CD4-positive, alpha-beta T cell treated with Interleukin-4 for 1 hour (primary cell): ENCODE data around the gene RMDN3.

Experiments used
- DNase-seq, 2 donors: peaks; one replicate each; pipeline ENCODE4 v3.0.0-alpha.2; 2020 to 2022

RMDN3 gene

DNA sequence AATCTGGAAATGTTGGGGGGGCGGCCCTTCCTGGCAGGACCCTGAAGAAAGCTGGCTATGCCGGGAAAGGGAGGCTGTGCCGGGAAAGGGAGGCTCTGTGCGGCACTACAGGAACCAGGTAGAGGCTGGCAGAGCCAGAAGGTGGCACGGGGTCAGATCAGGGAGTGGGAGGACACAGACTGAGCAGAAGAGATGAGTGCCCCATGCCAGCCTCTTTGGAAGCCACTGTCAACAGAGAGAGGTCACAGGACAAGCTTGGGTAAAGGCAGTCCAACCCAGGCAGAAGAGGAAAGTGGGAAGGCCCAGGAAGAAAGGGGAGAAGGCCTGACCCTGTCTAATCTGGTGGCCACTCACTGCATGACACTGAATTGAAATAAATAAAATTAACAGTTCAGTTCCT lies 16.2 kb upstream of the RMDN3 start:
- DNase-seq = no peak

- DNase-seq = no peak
Observed at GRCh38 chr15:40770147-40770721, 15.2 kb upstream of the RMDN3 start.

DNA sequence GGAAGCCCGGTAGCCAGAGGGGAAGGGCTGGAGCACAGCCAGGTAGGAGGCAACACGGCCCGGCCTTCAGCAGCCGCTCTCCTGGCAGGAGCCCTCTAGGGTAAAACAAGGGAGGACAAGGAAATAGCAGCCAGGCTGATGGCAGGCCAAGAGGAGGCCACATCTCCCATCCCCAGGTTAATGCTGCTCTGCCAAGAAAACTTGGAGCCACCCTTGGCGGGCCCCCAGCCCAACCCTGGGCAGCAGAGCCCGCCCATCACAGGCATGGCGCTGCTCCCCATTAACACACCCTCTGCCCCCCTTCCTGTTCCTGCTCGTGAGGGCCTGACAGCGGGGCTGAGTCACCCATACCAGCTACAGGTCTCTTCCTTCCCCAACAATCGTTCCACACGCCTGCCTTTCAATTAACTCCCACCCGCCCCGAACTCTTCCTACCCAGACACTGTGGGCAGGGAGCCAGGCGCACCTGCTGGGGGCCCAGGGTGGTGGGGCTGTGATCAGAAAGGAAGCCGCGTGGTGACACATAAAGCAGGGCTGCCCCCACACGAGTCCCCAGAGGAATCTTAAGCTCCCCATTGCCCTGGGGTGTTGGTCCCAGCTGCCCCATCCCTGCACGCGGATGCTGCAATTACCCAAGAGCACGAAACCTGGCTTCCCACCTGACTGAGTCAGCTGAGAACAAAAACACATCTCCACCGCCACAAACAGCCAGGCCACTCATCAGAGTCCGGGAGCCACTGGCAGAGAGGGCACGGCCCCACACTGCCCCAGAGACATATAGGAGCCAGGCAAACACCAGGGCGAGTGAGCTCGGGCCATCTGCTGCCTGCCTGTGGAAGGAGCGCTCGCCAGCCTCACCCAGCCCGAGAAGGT lies 14.5 kb upstream of the RMDN3 start, which contains the start of gene C15orf62:
Gene C15orf62, plus strand, starts transcription at position 707 of the 873 bp plus-strand sequence. CDS start 516 bp downstream, outside the sequence.
- peak; percentile 29 to 58 for DNase-seq

GRCh38 chr15:40768521-40769273 lies 13.6 kb upstream of the RMDN3 start:
- no peak for DNase-seq

DNA sequence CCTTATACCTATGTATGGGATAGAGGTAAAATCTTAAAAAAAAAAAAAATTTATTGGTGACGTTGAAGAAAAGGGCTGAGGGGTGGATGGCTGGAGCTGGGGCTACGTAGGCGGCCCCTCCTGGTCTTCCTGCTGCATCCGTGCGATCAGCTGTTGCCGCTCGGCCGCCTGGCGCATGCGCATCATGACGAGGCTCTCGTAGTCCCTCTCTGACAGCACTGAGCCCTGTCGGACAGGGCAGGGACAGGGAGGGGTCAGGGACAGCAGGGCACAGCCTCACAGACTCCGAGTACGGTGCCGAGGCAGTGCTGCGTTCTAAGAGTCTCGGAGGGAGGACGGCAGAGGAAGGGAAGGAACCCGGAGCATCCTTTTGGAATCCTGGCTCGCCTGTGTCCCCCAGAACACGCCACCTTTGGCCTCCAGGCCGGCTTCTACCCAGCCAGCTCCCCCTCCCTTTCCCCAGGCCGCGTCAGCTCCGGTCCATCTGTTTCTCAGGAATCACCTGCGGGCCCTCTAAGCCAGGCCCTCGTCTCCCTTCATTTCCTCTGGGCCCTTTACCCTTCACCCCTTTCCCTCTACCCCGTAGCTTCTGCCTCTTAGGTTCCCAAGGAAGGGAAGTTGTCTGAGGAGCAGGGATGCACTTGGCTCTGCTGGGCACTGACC lies 12.9 kb upstream of the RMDN3 start:
- no peak for DNase-seq

DNA sequence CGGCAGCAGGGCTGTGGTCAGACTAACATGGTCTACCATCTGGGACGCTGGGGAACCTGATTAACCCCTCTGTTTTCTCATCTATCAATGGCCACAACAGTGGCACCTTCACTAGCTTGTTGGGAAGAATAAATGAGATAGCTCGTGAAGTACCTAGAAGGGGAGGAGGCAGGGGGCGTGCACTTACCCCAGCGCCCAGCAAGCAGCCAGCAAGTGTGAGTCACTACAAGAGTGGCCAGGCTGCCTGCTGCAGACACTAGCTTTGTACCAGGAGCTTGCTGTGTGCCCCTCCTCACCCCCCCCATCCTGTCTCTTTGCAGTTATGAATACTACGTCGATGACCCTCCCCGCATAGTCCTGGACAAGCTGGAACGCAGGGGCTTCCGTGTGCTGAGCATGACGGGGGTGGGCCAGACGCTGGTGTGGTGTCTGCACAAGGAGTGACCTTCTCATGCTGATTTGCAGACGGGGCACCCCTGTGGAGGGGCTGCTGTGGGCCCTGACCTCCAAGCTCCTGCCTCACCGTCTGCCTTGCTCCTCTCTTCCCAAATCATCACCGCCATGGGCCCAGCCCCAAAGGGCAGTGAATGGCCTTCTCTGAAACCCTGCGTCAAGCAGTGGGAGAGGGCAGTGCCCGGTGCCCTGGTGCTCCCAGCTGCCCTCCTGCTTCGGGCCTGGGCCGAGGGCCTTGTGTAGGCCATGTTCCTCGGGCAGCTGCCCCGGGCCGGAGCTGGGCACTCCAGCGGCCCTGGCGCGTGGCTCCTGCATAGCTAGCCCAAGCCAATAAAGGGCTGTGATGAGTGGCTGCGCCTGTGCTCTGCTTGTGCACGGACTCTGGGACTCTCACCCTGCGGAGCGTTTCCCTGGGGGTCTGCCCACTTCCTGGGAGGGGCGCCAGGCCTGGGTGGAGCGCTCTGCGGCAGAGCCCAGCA lies 12.1 kb upstream of the RMDN3 start:
- DNase-seq = no peak

DNA sequence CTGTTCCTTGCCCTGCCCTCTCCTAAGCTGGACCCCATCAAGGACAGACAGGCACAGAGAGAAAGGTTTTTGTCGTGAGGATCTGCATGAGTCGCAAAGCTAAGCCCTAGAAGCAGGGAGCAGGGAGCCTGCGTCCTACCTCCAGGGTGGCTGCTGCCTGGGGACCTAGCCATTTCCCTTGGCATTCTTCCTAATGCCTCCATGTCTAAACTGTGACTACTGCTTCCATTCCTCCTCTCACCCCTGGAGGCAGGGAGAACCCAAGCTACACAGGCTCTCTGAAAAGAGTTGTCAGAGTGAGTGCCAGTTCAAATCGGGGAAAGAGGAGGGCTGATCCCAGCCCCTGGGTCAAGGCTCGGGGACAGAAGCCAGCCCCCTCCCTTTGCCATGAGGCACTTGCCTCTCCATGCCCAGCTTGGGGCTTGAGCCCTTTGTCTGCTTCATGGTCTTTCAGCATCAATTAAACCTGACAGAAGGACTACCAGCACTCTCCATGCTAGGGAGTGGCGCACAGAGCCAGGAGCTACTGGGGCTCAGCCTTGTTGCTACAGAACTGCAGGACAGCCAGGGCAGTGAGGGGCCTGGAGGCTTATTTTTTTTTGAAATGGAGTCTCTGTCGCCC lies 11.3 kb upstream of the RMDN3 start:
- no peak for DNase-seq

GRCh38 chr15:40764629-40765103 lies 9.6 kb upstream of the RMDN3 start:
- DNase-seq = no peak

DNA sequence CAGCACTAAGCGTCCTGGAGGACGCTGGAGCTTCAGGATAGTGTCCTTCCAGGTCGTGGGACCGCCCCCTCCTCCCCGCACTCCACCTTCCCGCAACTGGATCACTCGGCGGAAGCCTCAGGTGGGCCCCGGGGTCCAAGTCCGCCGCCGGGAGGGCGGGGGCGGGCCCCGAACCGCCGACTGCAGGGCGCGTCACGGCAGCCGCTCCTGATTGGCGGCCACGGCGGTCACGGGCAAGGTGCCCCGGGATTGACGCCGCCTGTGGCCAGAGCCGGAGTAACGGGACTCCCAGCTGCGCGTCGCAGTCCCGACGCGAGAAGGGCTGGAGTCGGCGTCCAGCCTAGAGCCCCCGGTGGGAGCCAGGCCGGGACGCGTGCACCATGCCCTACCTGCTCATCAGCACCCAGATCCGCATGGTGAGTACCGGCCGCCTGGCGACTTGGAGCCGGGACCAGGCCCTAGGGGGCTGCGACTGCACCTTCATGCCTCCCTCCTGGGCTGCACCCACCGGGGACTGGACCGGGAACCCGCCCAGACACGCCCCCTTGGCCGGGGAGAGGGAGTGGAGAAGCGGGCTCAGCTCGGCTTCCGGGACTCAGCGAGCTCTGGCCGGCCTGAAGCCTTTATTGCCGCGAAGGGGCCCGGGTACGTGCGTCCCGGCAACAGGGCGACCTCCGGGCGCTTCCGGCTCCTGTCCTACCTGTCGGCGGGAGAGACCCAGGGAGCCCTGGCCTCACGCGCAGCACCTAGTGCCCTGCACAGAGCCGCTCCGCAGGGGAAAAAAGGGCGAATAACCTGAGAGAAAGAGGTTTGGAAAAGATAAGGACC lies 9.0 kb upstream of the RMDN3 start, which contains the start of gene GCHFR:
Gene GCHFR, plus strand, starts transcription at position 268 of the 828 bp plus-strand sequence. Its CDS starts 113 bp downstream, at position 381.
- peak; percentile 63 to 72 for DNase-seq

GRCh38 chr15:40762919-40763800 lies 8.1 kb upstream of the RMDN3 start:
- DNase-seq = peak; percentile 26 to 45

GRCh38 chr15:40759961-40760360 lies 4.9 kb upstream of the RMDN3 start:
- no peak for DNase-seq

- DNase-seq = no peak
Observed at GRCh38 chr15:40756938-40757337, 1.9 kb upstream of the RMDN3 start.

GRCh38 chr15:40755812-40756208 lies 756 bp upstream of the RMDN3 start:
- no peak for DNase-seq

- DNase-seq = no peak
Observed at GRCh38 chr15:40754574-40754882, 526 bp downstream of the RMDN3 start.

DNA sequence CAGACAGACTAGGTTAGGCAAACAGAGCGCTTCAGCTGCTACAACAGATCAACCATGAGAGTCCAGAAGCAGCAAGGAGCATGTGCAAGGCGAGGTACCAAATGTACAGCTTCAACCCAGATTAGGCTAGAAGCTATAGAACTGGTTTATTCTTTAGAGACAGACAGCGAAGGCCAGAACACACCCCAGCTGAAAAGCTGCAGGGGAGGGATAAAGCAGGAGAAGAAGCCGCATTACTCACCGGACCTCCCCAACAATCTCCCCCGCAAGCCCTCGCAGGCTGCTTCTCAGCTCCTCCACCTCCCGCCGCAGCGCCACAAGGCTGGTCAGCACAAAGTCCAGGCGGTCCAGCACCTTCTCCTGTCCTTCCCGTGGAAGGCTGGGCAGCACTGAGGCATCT lies 3.3 kb downstream of the RMDN3 start:
- no peak for DNase-seq

- no peak for DNase-seq
Observed at GRCh38 chr15:40750885-40751284, 4.2 kb downstream of the RMDN3 start.

GRCh38 chr15:40749151-40749630 lies 5.9 kb downstream of the RMDN3 start:
- no peak for DNase-seq

- DNase-seq = no peak
Observed at GRCh38 chr15:40747685-40748631, 7.1 kb downstream of the RMDN3 start.
